IPS DF 4.7 (cell line): ENCODE measurements around the gene GALR2.

ENCODE experiments used
- DNase-seq: peaks from one replicate; pipeline ENCODE4 v3.0.0-alpha.2; 2013; ENCODE audit warnings: low spot score; ENCODE audit errors: extremely low read depth

Gene GALR2

GRCh38 chr17:76079956-76080767 lies 5.6 kb downstream of the GALR2 start:
- DNase-seq, result no peak

DNA sequence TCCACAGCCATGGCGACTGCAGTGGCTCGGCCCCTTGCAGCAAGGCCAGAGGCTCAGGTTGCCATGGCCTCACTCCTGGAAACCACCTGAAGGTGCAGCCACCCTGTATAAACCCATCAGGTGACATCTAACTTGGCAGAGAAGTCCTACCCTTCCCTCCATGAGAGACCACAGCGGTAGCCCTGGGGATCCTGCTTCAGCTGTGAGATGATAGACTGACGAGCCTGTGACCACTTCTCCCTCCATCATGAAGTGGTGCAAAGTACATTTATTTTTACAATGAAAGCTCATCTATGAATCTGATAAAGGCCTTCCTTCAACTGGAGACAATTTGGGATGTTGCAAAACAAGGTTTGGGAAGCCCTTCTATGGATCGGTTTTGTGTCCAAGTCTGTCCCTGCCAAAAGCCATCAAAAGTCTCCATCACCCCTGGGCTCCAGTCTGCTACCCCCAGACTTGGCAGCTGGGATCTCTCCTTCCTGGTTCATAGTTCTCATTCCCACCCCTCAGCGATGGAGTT lies 6.2 kb downstream of the GALR2 start:
- DNase-seq, result no peak

- no peak for DNase-seq
These were observed 7.0 kb downstream of the GALR2 start for GRCh38 chr17:76081295-76082210.

- DNase-seq, result no peak
These were observed 8.0 kb downstream of the GALR2 start for GRCh38 chr17:76082326-76083251.

- no peak for DNase-seq
These were observed 9.1 kb downstream of the GALR2 start for GRCh38 chr17:76083536-76084182.

DNA sequence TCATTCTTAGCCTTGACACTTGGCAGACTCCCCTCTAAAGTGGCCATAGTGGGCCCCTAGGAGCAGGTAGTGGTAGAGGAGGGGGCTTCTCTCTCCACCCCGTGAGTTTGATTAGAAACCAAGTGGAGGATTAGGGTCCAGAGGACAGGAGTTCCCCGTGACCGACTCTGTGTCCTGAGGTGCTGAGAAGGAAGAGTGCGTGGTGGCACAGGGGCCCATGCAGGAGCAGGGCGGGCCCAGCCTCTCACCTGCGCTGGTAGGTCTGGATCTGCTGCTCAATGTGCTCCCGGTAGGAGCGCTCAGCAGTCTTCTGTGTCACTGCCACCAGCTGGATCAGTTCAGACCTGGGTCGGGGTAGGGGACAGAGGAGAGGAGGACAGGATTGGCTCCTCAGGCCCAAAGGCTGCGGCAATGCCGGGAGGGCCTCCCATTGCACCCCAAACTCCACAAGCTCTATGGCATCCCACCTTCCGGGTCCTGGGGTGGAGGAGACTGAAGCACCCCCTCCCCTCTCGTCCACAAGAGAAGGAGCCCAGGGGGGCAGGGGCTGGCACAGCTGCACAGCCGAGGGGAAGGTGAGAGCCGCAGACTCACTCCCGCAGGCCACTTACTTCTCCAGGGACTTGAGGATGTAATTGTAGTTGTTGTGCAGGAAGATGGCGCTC lies 10.6 kb downstream of the GALR2 start:
- DNase-seq, result no peak

GRCh38 chr17:76085731-76086366 lies 11.3 kb downstream of the GALR2 start:
- no peak for DNase-seq

DNA sequence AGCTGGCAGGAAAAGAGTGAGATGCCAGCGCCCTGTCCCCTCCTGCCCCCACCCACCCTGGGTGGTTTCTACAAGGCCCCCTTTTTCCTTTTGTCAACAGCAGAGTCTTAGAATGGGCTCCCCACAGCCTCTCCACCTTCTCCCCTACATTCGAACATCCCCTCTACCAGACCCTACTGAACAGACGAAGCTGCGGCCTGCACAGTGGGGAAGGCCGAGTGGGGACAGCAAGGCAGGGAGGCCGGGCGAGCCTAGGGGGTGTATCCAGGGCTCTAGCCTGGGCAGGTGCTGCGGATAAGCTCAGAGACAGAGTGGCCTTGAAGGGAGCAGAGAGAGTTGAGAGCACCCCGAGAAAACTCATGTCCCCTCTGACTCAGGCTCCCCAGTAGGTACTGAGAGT lies 11.8 kb downstream of the GALR2 start:
- DNase-seq, result no peak

- no peak for DNase-seq
These were observed 12.9 kb downstream of the GALR2 start for GRCh38 chr17:76087531-76087930.

DNA sequence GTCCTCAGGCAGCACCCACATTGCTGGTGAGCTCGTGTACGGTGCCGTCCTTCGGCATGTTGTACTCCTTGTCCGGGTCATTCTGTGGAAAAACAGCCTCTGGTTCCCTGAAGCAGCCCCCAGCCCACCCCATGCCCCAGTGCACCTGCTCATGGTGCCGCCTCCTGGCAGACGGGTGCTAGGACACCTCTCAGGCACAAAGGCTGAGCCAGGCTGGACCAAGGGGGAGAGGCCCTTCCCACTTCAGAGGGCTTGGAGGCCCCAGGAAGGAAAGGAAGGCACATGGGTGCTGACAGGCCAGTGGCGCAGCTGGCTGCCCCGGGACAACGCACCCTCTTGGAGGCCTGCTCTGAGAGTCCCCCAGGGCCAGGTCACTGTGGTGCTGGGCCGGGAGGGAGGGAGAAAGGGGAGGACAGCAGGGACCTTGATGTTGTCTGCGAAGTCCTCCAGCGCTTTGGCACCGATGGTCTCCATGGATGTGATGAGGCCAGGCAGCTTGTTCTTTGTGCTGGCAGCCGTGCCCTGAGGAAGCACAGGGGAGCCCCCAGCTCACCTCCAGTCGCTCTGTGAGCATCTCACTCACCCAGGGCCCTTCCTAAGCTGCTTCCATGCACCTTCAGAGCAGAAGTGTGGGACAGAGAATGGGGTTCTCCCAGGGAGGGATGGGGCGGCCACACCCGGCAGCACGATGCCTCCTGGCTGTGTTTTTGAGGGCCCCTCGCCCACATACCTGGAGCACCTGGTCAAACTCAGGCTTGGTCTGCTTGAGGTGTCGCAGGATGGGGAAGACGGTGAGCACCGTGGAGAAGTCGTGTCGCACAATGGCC lies 13.7 kb downstream of the GALR2 start:
- no peak for DNase-seq

DNA sequence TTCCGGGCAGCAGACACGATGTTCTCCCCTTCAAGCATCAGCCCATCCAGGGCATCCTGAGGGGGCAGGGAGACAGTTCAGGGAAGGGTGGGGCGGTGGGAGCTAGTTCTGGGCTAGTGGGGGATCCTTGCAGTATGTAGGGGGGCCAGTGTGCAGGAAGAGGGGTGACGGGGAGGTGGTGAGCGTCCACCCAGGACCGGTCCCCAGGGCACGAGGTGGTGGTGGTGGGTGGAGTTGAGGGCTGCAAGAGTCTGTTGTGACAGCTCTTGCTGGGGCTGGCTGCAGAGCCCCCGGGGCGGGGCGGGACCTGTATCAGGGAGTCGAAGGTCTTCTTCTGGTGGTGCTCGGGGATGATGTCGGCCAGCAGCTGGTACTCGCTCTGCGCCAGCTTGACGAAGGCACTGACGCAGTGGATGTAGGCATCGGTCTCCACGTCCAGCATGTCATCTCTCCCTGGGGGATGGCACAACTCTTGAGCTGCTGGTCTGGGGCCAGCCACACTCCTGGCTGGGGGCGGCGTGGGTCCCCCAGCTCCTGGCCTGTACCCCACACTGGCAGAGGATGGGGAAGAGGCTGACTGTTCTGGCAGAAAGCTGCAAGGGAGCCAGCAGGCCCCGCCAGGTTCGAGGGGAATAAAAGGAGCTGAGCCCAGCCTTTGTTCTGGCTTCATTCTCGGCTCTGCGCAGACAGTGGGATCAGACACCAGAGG lies 14.4 kb downstream of the GALR2 start:
- DNase-seq, result no peak

- DNase-seq, result no peak
These were observed 15.3 kb downstream of the GALR2 start for GRCh38 chr17:76089680-76090516.

DNA sequence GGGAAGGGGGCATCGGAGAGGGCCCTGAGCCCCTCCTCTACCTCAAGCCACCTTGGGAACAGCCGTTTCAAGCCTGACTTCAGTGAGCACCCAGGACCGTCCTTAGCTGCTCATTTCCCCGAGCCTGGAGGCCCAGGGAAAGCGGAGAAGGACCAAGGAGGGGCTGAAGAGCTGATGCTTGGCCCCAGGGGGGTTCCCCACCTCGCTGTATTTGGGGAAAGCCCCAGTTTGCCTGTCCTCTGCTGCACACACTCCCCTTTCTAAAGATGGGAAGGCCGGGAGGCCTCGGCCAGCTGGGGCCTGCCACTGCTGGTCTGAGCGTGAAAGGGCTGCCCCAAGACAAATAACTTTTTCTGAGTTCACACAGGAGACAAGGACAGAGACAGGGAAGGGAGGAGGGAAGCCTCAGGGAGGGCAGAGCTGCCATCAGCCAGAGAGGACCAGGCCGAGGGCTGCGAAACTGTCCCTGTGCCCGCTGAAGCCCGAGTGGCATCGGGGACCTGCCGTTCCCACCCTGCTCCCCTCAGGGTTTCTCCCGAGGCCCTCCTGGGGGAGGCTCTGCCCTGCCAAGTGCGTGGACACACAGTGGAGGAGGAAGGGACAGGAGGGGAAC lies 16.0 kb downstream of the GALR2 start:
- DNase-seq, result no peak

DNA sequence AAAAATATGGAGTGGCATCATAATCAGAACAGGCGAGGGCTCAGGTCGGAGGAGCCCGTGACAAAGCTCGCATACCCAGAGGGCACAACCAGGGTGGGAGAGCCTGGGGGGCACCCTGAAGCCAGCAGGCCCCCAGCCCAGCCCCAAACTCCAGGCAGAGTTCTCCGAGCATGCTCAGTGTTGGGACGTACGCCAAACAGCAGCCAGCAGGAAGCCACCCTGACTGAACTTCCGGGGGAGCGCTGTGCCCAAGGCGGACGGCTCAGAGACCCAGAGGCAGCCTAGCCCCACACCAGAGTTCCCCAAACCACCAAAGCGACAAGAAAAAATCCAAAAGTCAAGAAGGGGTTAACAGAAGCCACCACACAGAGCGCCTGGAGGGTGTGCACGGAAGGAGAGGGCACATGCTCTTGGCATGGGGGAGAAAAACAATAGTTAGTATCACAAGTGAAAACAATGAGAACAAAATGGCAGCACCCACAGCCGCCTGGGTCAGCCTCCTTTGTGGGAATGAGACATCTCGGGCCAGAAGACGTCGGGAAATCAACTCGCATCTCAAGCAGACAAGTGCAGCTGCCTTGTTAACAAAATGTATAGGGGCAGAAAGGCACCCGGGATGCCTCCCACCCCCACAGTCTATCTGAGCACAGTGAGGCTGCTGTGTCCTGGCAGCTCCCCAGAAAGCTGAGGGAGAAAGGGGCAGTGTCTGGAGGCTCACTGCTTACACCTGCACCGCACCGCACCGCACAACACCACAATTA lies 17.1 kb downstream of the GALR2 start:
- DNase-seq, result no peak

- no peak for DNase-seq
These were observed 18.2 kb downstream of the GALR2 start for GRCh38 chr17:76092526-76093413.
